GM19468 (cell line): ENCODE results near the gene GRK3.
"Not testable (repeated sequence)": the region's sequence is repeated elsewhere in the genome, so short reads cannot be mapped to it uniquely, and the experiment has no call there.

Source experiments
- ATAC-seq: cut with Tn5 transposase; IDR thresholded peaks from one replicate; pipeline ENCODE4 v1.9.1; 2021; ENCODE audit warnings: mild to moderate bottlenecking, moderate library complexity, moderate number of reproducible peaks; ENCODE audit not compliant: unreplicated experiment; ENCODE audit errors: extremely low read depth

Gene GRK3

GRCh38 chr22:25621986-25622385, 57.5 kb downstream of the GRK3 start:
- ATAC-seq: no peak

DNA sequence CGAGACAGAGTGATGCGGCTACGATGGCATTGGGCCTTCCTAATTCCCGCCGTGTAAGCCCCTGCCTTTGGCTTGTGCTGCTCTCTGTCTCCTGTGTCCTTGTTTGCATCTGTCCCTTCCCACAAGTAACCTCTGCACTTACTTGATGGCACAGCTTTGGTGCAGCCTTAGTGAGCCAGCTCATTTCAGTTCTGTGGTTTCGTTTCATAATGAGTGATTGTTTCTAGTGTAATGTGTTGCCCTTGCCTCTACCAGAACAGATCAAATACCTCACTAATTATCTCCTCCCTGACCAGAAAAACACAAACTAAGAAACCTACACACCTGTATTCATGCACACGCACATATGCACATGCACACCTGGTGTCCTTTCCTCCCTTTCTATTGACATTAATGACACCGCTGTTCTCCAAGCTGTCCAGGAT, 58.8 kb downstream of the GRK3 start:
- peak; percentile 26 for ATAC-seq

DNA sequence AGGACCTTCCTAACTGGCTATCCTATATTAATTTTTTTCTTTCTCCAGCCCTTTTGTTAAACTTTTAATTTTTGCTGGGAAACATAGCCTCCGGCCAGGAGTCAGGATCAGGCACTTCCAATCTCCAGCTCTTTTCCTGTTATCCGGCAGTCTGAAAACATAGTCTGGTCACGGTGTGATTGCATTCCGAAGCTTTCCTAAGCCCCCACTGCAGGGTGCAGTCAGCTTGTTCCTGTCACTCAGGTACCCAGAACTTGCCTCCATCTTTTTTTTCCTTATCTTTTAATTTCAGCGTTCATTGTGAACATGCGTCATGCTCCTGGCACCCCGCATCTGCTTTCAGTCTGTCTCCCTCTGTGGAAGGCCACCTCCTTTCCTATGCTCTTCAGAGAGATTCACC, 59.4 kb downstream of the GRK3 start:
- ATAC-seq: no peak

GRCh38 chr22:25624476-25624875, 60.0 kb downstream of the GRK3 start:
- no peak for ATAC-seq

GRCh38 chr22:25625747-25626623, 61.5 kb downstream of the GRK3 start:
- ATAC-seq: not testable (repeated sequence)

GRCh38 chr22:25626624-25626990, 62.1 kb downstream of the GRK3 start:
- ATAC-seq: no peak

GRCh38 chr22:25627271-25627852, 62.9 kb downstream of the GRK3 start:
- no peak for ATAC-seq

DNA sequence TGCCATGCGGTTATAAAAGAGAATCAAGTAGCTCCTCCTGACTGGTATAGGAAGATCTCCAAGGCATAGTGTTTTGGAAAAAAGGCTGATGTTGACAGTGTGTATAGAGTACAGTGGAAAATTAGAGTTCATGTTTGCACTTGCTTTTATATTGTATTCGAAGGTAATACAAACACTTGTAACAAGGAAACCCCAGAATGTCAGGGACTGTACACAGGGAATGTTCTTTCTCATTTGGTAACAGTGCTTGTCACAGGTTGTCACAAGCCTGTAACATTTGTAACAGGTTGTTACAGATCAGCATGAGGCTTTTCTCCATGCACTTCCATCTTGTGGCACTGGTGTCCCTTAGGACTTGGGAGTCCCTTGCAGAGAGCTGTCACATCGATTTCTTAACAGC, 64.0 kb downstream of the GRK3 start:
- ATAC-seq: no peak

GRCh38 chr22:25629613-25630012, 65.1 kb downstream of the GRK3 start:
- ATAC-seq: no peak

- no peak for ATAC-seq
Observed at GRCh38 chr22:25630447-25630846, 66.0 kb downstream of the GRK3 start.

DNA sequence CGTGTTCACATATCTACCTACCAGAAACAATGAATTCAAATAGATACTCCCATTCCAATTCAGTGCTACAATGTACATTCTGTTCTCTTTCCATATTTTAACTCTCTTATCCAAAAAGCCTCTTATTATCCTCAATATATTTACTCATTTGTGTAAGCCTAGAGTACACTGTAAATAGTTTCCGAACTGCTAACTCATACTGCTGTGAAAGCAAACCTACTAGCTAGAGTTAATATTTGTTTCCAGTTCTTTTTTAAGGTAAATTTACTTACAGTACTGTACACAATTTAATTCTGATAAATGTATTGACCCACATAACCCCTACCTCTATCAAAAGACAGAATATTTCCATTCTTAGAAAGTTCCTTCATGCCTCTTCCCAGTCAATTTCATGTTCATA, 71.8 kb downstream of the GRK3 start:
- no peak for ATAC-seq

- ATAC-seq: no peak
Observed at GRCh38 chr22:25637032-25637431, 72.6 kb downstream of the GRK3 start.

DNA sequence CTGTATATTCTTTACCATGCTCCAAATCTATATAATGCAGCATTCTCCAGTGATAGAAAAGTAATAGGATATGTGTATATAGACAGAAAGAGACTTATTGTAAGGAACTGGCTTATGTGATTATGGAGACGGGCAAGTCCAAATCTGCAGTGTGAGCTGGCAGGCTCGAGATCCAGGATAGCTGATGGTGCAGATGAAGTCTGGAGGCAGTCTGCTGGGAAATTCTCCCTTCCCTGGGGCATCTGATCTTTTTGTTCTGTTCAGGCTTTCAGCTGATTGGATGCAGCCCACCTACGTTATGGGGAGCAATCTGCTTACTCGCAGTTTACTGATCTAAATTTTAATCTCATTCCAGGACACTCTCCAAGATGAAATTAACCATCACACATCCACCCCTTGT, 73.2 kb downstream of the GRK3 start:
- ATAC-seq: no peak

DNA sequence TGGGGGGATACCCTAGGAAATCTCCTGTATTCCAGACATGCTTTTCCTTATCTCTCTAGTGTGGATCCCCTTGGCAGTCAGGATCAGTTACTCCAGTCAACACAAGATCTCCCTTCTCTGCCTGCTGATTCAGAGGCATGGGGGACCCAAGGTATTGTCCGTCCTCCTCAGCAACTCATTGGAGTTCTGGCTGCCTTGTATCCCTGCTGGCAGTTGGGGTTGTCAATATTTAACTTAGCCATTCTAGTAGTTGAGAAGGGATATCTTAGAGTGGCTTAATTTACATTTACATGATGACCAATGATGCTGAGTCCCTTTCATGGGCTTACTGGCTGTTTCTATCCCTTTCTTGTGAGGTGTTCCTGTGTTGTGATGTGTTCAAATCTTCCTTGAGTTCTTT, 74.2 kb downstream of the GRK3 start:
- no peak for ATAC-seq

DNA sequence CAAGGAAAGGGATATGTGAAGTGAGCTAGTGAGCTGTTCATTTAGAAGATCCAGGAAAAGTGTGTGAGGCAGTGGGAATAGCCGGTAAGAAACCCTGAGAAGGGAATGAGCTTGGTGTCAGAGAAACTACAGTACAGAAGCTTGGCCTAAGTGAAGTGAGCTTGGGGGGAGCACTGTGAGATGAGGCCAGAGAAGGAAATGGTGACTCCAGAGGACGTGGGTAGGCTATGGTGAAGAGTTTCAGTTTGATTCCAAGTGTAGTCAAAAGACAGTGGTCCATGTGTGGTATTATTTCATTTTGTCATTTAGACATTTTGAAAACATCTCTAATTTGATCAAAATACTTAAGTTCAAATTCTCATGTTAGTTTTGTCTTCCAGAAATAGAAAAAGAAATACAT, 77.2 kb downstream of the GRK3 start:
- no peak for ATAC-seq

DNA sequence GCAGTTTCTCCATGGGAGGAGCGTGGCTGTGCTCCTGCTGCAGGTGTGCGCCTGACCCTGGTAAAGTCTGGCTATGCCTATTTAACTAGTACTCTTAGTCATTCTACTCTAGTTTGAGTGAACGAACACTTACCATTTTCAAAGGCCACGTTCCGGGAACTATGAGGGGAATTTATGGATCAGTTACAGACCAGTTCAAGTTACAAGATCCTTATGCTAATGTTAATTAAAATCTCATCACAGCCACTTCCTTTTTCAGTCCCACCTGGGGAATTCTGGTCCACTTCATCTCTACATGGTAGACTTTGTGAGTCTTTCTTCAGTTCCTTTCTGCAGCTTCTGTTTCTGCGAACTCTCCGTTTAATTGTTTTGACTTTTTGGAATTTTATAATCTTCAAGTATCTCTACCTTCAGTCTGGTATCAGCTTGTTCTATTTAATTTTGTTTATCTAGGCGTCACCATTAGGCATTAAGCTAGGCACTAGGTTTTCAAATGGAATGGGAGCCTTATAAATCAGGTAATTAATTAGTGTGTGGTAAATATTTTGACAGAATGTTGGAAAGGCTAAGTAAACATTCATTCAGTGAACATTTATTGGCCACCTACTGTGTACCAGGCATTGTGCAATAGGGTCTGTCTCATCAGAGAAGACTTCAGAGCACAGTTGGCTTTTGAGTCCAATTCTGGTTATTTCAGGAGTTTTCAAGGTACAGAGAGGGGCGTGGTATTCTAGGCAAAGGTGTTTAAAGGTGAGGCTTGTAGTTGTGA, 78.9 kb downstream of the GRK3 start:
- no peak for ATAC-seq

DNA sequence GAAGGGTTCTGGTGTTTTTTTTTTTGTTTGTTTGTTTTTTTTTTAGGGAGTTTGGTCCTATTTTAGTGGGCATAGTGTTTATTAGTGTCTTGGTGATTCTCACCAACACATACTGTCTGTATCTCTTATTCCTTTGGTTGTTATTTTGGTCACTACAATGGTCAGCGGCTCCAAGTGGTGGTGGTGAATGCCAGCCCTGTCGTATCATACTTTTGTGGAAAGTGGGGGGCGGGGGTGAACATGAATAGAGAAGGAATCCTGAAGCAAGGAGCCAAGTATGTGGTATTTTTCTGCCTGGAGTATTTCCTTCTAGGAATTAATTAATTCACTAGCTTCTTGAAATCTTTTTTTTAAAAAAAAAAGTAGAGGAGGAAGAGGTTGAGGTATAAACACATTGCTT, 79.6 kb downstream of the GRK3 start:
- no peak for ATAC-seq

DNA sequence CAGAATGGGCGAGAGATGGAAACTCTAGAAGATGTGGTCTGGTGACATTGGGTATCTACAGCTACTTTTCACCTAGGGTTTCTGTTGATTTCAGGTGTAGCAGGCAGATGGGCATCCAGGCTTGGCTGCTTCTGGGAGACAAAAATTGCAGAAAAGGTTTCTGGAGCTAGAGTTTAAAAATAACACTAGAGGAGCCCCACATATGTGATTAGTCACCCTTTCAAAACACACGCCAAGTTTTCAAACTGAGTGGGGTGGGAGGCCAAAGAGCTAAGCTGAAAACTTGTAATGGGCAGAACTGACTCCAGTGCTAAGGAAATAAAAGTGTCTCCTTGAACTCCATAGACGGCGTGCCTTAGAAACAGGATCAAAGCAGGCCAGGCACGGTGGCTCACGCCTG, 80.8 kb downstream of the GRK3 start:
- no peak for ATAC-seq

- no peak for ATAC-seq
Observed at GRCh38 chr22:25645964-25646363, 81.5 kb downstream of the GRK3 start.

GRCh38 chr22:25650833-25651232, 86.4 kb downstream of the GRK3 start:
- no peak for ATAC-seq
